Endodermal cell (in vitro differentiated cells): ENCODE results near the gene HEYL. TPM values are rescaled to one million over a fixed set of nuclear protein-coding genes. Genes with fewer than 3 reads are reported as not detected.

Source experiments
- DNase-seq: peaks from one replicate; pipeline ENCODE4 v3.0.0-alpha.2; 2017
- H3K27ac ChIP-seq: 2 replicates; pipeline ENCODE4 v1.5.1; 2013; ENCODE audit warnings: mild to moderate bottlenecking, low read depth, low read length, moderate library complexity
- H3K27me3 ChIP-seq: 2 replicates; pipeline ENCODE4 v1.6.1; 2013; ENCODE audit warnings: mild to moderate bottlenecking, low read length, moderate library complexity; ENCODE audit not compliant: insufficient read depth, control insufficient read depth, poor library complexity, severe bottlenecking
- H3K36me3 ChIP-seq: 2 replicates; pipeline ENCODE4 v1.7.0; 2013; ENCODE audit warnings: mild to moderate bottlenecking, low read length, moderate library complexity; ENCODE audit not compliant: control insufficient read depth, insufficient read depth
- H3K4me1 ChIP-seq: one replicate; pipeline ENCODE4 v1.7.0; 2013; ENCODE audit warnings: low read length; ENCODE audit not compliant: control insufficient read depth, insufficient read depth
- H3K4me3 ChIP-seq: 2 replicates; pipeline ENCODE4 v1.5.1; 2013; ENCODE audit warnings: mild to moderate bottlenecking, low read length, moderate library complexity
- H3K9ac ChIP-seq: 2 replicates; pipeline ENCODE4 v1.6.1; 2013; ENCODE audit warnings: mild to moderate bottlenecking, low read length, moderate library complexity; ENCODE audit not compliant: poor library complexity, severe bottlenecking; ENCODE audit errors: extremely low read depth
- H3K9me3 ChIP-seq: 2 replicates; pipeline ENCODE4 v1.6.1; 2013; ENCODE audit warnings: mild to moderate bottlenecking, low read length, moderate library complexity; ENCODE audit not compliant: control insufficient read depth
- H3K27ac Mint-ChIP-seq: 2 replicates; pipeline ENCODE4 v1.8.0; 2020; ENCODE audit warnings: mixed read lengths
- H3K27me3 Mint-ChIP-seq: 2 replicates; pipeline ENCODE4 v1.8.0; 2021; ENCODE audit warnings: mild to moderate bottlenecking, mixed read lengths; ENCODE audit not compliant: insufficient read depth
- H3K36me3 Mint-ChIP-seq: 2 replicates; pipeline ENCODE4 v1.8.0; 2020; ENCODE audit warnings: low read depth, mixed read lengths
- H3K4me1 Mint-ChIP-seq: 2 replicates; pipeline ENCODE4 v1.8.0; 2020; ENCODE audit warnings: mixed read lengths
- H3K4me3 Mint-ChIP-seq: 2 replicates; pipeline ENCODE4 v1.8.0; 2020; ENCODE audit warnings: mild to moderate bottlenecking, moderate library complexity, mixed read lengths
- H3K9me3 Mint-ChIP-seq: 2 replicates; pipeline ENCODE4 v1.8.0; 2020; ENCODE audit warnings: mild to moderate bottlenecking, mixed read lengths
- WGBS, 2 experiments: methylation state at CpG; one replicate each; pipeline versions ENCODE4 v1.1.5 to v1.1.7; 2013; ENCODE audit warnings: missing lambda C conversion rate in 2 of 2, mixed read lengths in 1 of 2; ENCODE audit not compliant: insufficient coverage in 1 of 2, insufficient read length in 1 of 2; 5-methylcytosine and 5-hydroxymethylcytosine counted together
- total RNA-seq, 2 donors: library from RNA; stranded (reverse); fragmentation: NEBNext Ultra II Directional in 1 of 2; extraction: Animal tissue kit (Norgen Biotek cat#: 25700) in 1 of 2; gene quantifications; 2 replicates in 1 of 2; 3 replicates in 1 of 2; pipeline ENCODE4 v1.2.1, GENCODE V29; 2021
- TF ChIP-seq, protein P1 (sequence below): fragments of 200-600 bp; sonication (generic); conservative IDR thresholded peaks from 2 replicates; pipeline ENCODE4 v1.5.0; 2021; ENCODE audit warnings: antibody characterized with exemption, mild to moderate bottlenecking

Gene HEYL
- total RNA-seq, 2 donors from 2014 or later, result 1.2 to 1.5 TPM

DNA sequence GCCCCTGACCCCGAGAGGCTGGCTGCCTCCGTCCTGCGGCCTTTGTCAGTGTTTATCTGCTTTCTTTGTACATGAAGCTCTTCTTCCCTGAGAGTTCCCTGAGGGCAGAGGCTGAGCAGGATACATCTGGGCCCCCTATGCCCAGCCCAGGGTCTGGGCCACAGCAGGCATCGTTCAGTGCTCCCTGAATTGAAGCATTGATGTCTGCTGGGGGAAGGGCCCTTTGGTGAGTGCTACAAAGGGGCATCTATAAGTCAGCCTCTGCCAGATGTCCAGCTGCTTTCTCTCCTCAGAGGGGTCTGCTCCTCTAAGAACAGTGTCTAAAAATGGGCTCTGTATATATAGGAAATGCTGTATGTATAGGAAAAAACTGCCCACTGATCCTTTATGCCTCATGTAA lies 2.1 kb downstream of the HEYL start:
- DNase-seq, result no peak

DNA sequence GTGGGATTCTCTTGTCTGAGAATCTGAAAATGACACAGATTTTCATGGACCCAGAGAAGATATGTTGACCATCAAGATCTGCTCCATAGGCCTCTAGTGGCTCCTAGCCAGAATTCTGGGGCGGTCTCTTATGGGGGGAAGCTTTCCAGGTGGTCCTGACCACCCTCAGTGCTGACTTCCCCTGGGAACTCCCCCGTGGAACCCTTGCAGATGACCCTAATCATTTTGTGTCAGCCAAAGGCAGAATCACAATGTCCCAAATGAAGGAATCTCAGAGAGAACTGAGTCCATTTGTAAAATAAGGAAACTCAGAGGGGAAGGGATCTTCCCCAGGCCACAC lies 3.6 kb downstream of the HEYL start:
- Mint-ChIP-seq H3K9me3 (no peaks in the 10 kb centered on the region), H3K4me1 (peaks cover 14% of the 10 kb centered on the region), H3K36me3 (no peaks in the 10 kb centered on the region), H3K4me3 (no peak overlapping the region), H3K27me3 (peaks cover 95% of the 10 kb centered on the region), H3K27ac (no peak overlapping the region)
- 61 to 78% methylated on average over 2 of the region's 2 CpGs for WGBS, 2 experiments
- no peak overlapping the region for H3K4me3 ChIP-seq
- H3K27me3 ChIP-seq, result peaks cover 94% of the 10 kb centered on the region
- H3K36me3 ChIP-seq, result no peaks in the 10 kb centered on the region
- H3K4me1 ChIP-seq, result no peaks in the 10 kb centered on the region
- TF ChIP-seq, protein P1, sequence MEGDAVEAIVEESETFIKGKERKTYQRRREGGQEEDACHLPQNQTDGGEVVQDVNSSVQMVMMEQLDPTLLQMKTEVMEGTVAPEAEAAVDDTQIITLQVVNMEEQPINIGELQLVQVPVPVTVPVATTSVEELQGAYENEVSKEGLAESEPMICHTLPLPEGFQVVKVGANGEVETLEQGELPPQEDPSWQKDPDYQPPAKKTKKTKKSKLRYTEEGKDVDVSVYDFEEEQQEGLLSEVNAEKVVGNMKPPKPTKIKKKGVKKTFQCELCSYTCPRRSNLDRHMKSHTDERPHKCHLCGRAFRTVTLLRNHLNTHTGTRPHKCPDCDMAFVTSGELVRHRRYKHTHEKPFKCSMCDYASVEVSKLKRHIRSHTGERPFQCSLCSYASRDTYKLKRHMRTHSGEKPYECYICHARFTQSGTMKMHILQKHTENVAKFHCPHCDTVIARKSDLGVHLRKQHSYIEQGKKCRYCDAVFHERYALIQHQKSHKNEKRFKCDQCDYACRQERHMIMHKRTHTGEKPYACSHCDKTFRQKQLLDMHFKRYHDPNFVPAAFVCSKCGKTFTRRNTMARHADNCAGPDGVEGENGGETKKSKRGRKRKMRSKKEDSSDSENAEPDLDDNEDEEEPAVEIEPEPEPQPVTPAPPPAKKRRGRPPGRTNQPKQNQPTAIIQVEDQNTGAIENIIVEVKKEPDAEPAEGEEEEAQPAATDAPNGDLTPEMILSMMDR, result no peak
- H3K9me3 ChIP-seq, result no peaks in the 10 kb centered on the region
- H3K27ac ChIP-seq, result no peak overlapping the region
- DNase-seq, result no peak
- H3K9ac ChIP-seq, result no peak overlapping the region

More for the DNA sequence above, 2.1 kb downstream of the HEYL start:
- H3K4me3 Mint-ChIP-seq, result no peak overlapping the region
- peaks cover 14% of the 10 kb centered on the region for H3K4me1 Mint-ChIP-seq
- no peaks in the 10 kb centered on the region for H3K36me3 ChIP-seq
- H3K4me3 ChIP-seq, result no peak overlapping the region
- no peaks in the 10 kb centered on the region for H3K9me3 ChIP-seq
- no peak overlapping the region for H3K27ac Mint-ChIP-seq
- H3K9ac ChIP-seq, result no peak overlapping the region
- WGBS, 2 experiments, result 17 to 87% methylated on average over 1 to 4 of the region's 4 CpGs
- H3K4me1 ChIP-seq, result no peaks in the 10 kb centered on the region
- TF ChIP-seq, protein P1, result no peak
- no peaks in the 10 kb centered on the region for H3K9me3 Mint-ChIP-seq
- H3K27me3 ChIP-seq, result peaks cover 90% of the 10 kb centered on the region
- no peaks in the 10 kb centered on the region for H3K36me3 Mint-ChIP-seq
- H3K27ac ChIP-seq, result peak overlapping the region; percentile 64
- H3K27me3 Mint-ChIP-seq, result peaks cover 89% of the 10 kb centered on the region

DNA sequence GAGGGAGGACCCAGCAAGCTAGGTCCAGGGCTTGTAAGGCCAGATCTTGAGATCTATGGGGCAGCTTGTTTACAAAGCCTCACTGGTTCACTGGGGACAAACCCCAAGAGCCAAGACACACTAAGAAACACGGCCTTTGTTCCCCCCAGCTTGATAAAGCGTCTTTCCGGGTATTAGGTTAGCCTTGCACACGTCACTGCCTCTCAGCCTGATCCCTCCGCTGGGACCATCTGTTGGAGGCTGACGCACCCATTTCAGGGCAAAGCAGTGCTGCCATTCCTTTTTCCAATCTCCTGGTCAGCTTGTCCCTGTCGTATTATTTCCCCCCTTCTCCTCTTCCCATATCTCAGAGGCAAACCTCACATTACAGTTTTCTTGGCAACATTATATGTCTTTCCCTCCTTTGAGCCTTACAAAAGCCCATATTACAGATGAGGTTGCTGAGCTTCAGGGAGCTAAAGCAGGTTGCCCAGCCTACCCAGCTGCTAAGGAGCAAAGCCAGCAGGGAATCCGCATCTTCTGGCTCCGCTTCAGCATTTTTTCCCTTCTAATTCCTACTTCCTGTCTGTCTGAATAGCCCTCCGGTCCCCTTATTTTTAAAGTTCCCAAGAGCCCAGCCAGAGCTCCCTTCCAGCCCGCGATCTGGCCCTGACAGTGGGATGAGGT lies 4.1 kb downstream of the HEYL start:
- Mint-ChIP-seq H3K4me1 (peaks cover 14% of the 10 kb centered on the region), H3K27ac (no peak overlapping the region), H3K9me3 (no peaks in the 10 kb centered on the region), H3K4me3 (no peak overlapping the region), H3K36me3 (no peaks in the 10 kb centered on the region), H3K27me3 (peaks cover 95% of the 10 kb centered on the region)
- Histone ChIP-seq H3K27me3 (peaks cover 94% of the 10 kb centered on the region), H3K4me3 (no peak overlapping the region), H3K9ac (no peak overlapping the region), H3K36me3 (no peaks in the 10 kb centered on the region), H3K27ac (no peak overlapping the region), H3K9me3 (no peaks in the 10 kb centered on the region), H3K4me1 (no peaks in the 10 kb centered on the region)
- TF ChIP-seq, protein P1, result no peak
- 81 to 87% methylated on average over 12 of the region's 12 CpGs for WGBS, 2 experiments
- DNase-seq, result no peak
